ENCODE measurements around the gene ROPN1. TPM values are rescaled to one million over a fixed set of nuclear protein-coding genes. Genes with fewer than 3 reads are reported as not detected.

The ROPN1 gene
- total RNA-seq, 3 donors from 2014 or later = not detected

Other genes starting within 250 kb of the ROPN1 start
- under 1 TPM; 0.60 to 0.92 (median 0.68) TPM for gene MYLK, start 107.8 kb downstream of the ROPN1 start, total RNA-seq
- gene CCDC14, start 30.9 kb downstream of the ROPN1 start, total RNA-seq = 10 to 100 TPM; 20.0 to 22.6 (median 20.5) TPM
- gene KALRN, start 41.2 kb upstream of the ROPN1 start, total RNA-seq = 1 to 10 TPM; 1.1 to 1.5 (median 1.4) TPM

Measured in activated T-cell treated with anti-CD3 and anti-CD28 coated beads, Interleukin-2, amount 50 U/mL, for 4 hours (primary cell).